Left cardiac atrium (tissue), 4 donors: ENCODE data around the gene ANKRD30BL. TPM values are rescaled to one million over a fixed set of nuclear protein-coding genes. Genes with fewer than 3 reads are reported as not detected.
"Not testable (repeated sequence)": the region's sequence is repeated elsewhere in the genome, so short reads cannot be mapped to it uniquely, and the experiment has no call there.

Experiments used
- ATAC-seq, 2 donors: fragments of 200-7000 bp; cut with Tn5 transposase; one replicate each; pipeline ENCODE4 v1.9.1; 2020; ENCODE audit warnings: mild to moderate bottlenecking in 2 of 2, moderate library complexity in 2 of 2
- DNase-seq: peaks from one replicate; pipeline ENCODE4 v3.0.0-alpha.2; 2020
- intact Hi-C, 2 donors: fragments of 100-400 bp; cut with DNase I; formaldehyde crosslinking; loops; one replicate each; pipeline versions ENCODE4 v1.14.1 to v1.15.1; 2022 to 2023
- long read RNA-seq: library from polyadenylated mRNA; unstranded; transcript quantifications from one replicate; pipeline ENCODE4 v2.0.0, GENCODE V29; 2021
- total RNA-seq, 2 donors: library from RNA; stranded (reverse); fragmentation: NEBNext Ultra II Directional; extraction: Animal tissue kit (Norgen Biotek cat#: 25700); gene quantifications; one replicate each; pipeline ENCODE4 v1.2.1, GENCODE V29; 2021
- donor health status: DM: no; HTN: yes; CAD: no.
- donor health status: DM: no; HTN: yes; CAD: no; lungs with severe emphysema.
- donor health status: DM: yes; HTN: yes; CAD: no.
- donor health status: Dilated cardiomyopathy.

Gene ANKRD30BL, protein sequence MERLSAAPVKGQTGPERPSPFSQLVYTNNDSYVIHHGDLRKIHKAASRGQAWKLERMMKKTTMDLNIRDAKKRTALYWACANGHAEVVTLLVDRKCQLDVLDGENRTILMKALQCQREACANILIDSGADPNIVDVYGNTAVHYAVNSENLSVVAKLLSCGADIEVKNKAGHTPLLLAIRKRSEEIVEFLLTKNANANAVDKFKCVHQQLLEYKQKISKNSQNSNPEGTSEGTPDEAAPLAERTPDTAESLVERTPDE
- not detected for total RNA-seq
- long read RNA-seq: 0 reads

DNA sequence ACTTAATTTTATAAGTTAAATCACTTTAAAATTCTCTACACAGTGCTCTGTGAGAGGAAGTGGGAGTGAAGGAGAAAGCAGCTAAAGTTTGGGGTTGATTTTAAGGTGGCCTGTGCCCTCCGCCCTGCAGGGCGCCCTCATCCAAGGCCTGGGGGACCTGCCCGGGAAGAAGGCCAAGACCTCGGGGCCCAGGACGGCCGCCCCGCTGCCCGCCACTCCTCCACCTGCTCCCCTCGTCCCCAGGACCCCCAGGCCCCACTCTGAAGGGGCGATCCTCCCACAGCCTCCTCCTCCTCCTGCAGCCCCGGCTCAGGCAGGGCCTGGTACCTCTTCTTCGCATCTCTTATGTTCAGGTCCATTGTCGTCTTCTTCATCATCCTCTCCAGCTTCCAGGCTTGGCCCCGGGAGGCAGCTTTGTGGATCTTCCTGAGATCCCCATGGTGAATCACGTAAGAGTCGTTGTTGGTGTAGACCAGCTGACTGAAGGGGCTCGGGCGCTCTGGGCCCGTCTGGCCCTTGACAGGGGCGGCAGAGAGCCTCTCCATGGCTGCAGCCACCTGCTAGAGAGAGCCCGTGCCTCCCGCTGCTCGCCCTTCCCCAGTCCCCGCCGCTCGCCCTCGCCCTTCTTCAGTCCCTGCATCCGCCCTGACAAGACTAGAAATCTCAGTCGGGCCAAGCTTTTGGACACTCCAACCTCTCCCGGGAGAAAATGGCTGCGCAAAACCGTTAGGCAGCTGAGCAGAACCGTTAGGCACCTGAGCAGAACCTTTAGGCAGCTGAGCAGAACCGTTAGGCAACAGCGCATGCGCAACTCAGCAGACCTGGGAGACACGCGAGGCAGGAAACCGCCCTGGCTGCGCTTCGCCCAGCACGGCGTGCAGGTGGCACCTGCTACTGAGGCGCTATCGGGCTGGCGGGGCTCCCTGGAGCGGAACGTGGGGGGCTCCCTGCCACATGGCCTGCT, at the start of gene ANKRD30BL:
TSS of gene ANKRD30BL (minus strand) at position 792 of the 964 bp plus-strand sequence. CDS start at position 545, 247 bp downstream.
- intact Hi-C loops, ATAC-seq, DNase-seq: not testable (repeated sequence)

DNA sequence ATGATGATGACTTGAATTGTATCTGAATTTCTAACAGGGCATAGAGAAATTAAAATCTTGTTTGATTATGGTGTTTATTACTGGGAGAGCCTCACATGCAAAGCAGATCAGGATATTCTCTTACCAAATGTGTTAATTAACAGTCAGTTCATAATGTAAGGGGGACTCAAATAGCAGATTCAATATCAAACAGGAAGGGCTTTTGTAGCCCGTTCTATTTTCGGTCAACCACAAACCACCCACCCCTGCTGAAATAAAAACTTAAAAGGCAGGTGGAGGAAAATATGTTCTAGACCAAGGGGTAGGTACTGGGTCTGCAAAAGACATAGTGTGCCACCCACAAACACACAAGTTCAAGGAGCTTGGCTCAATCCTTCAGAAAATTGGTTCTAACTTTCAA, 41.1 kb upstream of the ANKRD30BL start:
- ATAC-seq, DNase-seq, intact Hi-C loops: not testable (repeated sequence)

DNA sequence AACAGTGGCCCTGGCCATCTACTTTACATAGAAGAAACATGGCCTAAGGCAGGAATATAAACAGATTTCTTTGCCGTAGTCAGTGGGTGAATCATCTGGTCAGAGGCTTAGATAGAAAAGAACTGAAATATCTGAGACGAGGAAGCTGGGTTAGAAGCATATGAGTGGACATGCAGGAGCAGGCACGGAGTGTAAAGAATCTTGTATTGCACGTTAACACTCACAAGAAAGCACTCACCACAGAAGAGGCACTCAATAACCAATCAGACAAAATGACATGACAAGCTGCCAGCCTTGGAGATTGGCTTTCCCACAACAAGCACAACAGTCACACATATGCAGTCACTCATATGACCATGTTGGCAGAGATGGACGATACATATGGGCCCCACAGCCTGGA, 31.1 kb upstream of the ANKRD30BL start:
- ATAC-seq, DNase-seq, intact Hi-C loops: not testable (repeated sequence)

DNA sequence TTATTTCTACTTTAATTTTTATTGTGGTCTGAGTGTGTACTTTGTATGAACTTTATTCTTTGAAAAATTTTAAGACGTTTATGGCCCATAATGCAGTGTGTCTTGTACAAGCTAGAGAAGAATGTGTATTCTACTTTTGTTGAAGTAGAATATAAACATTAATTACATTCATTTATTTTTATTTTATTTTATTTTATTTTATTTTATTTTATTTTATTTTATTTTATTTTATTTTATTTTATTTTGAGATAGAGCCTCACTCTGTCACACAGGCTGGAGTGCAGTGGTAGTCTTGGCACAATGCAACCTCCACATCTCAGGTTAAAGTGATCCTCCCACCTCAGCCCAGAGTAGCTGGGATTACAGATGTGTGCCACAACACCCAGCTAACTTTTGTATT, 5.3 kb upstream of the ANKRD30BL start:
- DNase-seq, ATAC-seq, intact Hi-C loops: not testable (repeated sequence)

DNA sequence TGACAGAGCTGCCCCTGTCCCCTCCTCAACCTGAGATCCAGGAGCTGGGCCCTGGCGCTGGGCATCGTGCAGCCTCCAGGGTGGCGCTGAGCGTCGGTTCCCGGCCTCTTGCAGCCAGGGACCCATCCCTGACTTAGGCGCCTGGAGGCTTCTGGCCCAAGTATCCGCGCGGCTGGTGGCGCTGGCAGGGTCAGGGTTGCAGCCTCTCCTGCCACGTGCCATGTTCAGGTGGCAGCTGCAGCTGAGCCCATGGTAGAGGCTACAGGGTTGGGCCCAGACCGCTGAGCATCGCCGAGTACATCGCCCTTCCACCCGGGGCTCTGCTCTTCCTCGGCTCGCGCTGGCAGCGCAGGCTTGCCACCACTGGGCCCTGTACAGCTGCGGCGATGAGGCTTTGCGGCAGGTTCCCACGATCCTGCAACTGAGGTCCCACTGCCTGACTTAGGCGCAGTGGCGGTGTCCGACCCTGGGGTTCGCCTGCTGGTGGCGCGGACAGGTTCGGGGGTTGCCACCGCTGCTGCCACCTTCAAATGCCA, 441 bp upstream of the ANKRD30BL start:
- ATAC-seq, intact Hi-C loops, DNase-seq: not testable (repeated sequence)

DNA sequence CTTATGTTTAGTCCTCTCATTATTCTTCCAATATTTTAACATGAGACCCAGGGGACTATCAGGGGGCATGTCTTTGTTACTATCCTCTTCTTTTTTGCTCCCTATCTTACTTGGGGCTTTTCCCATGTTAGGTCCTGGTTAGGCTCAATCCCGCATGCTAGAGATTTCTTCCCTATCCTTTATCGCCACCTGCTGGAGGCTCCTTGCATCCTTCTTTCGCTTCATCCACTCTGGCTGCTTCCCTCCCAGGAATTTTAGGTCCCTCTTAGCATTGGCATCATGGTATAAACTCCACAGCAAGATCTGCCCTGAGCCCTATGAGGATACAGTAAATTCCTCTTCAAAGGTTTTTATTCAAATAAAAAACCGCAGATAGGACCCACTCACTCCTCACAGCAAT, 15.0 kb downstream of the ANKRD30BL start:
- ATAC-seq, intact Hi-C loops: not testable (repeated sequence)
- peak; percentile 53 for DNase-seq
